GM23338 (cell line): ENCODE data around the gene EEF2.
"Not testable (repeated sequence)": the region's sequence is repeated elsewhere in the genome, so short reads cannot be mapped to it uniquely, and the experiment has no call there.

Experiments
- CREB1 ChIP-seq: fragments of 250-450 bp; sonication (Bioruptor Pico); IDR thresholded peaks from 2 replicates; pipeline ENCODE4 v1.5.0; 2020; ENCODE audit warnings: low read depth, mild to moderate bottlenecking, moderate library complexity
- EZH2 ChIP-seq: fragments of 200-600 bp; sonication (generic); IDR thresholded peaks from one replicate; pipeline ENCODE4 v1.8.0; 2017; ENCODE audit warnings: antibody characterized with exemption, mild to moderate bottlenecking, low read depth; ENCODE audit not compliant: unreplicated experiment
- EZH2phosphoT487 ChIP-seq: fragments of 200-600 bp; sonication (generic); IDR thresholded peaks from one replicate; pipeline ENCODE4 v1.8.1; 2018; ENCODE audit warnings: antibody characterized with exemption; ENCODE audit not compliant: unreplicated experiment
- JUNB ChIP-seq: IDR thresholded peaks from one replicate; pipeline ENCODE4 v1.6.1; 2016; ENCODE audit warnings: antibody characterized with exemption; ENCODE audit not compliant: unreplicated experiment
- NANOG ChIP-seq: IDR thresholded peaks from 2 replicates; pipeline ENCODE4 v1.6.1; 2016; ENCODE audit warnings: antibody characterized with exemption, borderline replicate concordance
- POLR2AphosphoS5 ChIP-seq: IDR thresholded peaks from 2 replicates; pipeline ENCODE4 v1.6.1; 2016; ENCODE audit warnings: antibody characterized with exemption, low read depth
- STAT1 ChIP-seq: IDR thresholded peaks from one replicate; pipeline ENCODE4 v1.6.1; 2016; ENCODE audit warnings: antibody characterized with exemption; ENCODE audit not compliant: unreplicated experiment
- ZNF114 ChIP-seq: fragments of 250-450 bp; sonication (Bioruptor Pico); IDR thresholded peaks from 2 replicates; pipeline ENCODE4 v1.5.0; 2020; ENCODE audit warnings: mild to moderate bottlenecking, moderate library complexity
- ZNF331 ChIP-seq: fragments of 250-450 bp; sonication (Bioruptor Pico); IDR thresholded peaks from 2 replicates; pipeline ENCODE4 v1.5.0; 2020; ENCODE audit warnings: low read depth, mild to moderate bottlenecking, moderate library complexity
- TF ChIP-seq, protein P1 (sequence below), 2 experiments: fragments of 200-600 bp in 1 of 2; sonication (generic) in 1 of 2; conservative IDR thresholded peaks; 2 replicates each; pipeline versions ENCODE4 v1.5.1 to v1.6.1; 2016 to 2017; ENCODE audit warnings: antibody characterized with exemption in 2 of 2, low read depth in 2 of 2, mild to moderate bottlenecking in 2 of 2, moderate library complexity in 1 of 2
- TF ChIP-seq, protein P2 (sequence below): IDR thresholded peaks from one replicate; pipeline ENCODE4 v1.6.1; 2018; ENCODE audit warnings: antibody characterized with exemption; ENCODE audit not compliant: unreplicated experiment
- TF ChIP-seq, protein P3 (sequence below): IDR thresholded peaks from 2 replicates; pipeline ENCODE4 v1.6.1; 2016; ENCODE audit warnings: antibody characterized with exemption
- TF ChIP-seq, protein P4 (sequence below): fragments of 250-450 bp; sonication (Bioruptor Pico); IDR thresholded peaks from 2 replicates; pipeline ENCODE4 v1.5.0; 2020; ENCODE audit warnings: mild to moderate bottlenecking, moderate library complexity

DNA sequence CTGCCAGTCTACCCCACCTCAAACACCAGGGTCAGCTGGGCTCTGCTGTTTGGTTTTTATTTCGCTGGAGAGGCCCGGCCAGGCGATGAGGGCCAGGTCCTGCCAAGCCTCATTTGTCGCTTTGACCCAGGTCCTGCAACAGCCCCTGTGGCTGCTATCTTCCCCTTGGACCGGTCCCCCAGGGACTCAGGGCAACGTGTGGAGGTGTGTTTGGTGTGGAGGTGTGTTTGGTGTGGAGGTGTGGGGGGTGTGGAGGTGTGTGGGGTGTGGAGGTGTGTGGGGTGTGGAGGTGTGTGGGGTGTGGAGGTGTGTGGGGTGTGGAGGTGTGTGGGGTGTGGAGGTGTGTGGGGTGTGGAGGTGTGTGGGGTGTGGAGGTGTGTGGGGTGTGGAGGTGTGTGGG lies 26.2 kb upstream of the EEF2 start:
- not testable (repeated sequence) for TF ChIP-seq POLR2AphosphoS5; CREB1 (CRISPR knock-in tag); EZH2; ZNF331 (CRISPR knock-in tag); EZH2phosphoT487; JUNB; ZNF114; NANOG; STAT1
- TF ChIP-seq, protein P1, sequence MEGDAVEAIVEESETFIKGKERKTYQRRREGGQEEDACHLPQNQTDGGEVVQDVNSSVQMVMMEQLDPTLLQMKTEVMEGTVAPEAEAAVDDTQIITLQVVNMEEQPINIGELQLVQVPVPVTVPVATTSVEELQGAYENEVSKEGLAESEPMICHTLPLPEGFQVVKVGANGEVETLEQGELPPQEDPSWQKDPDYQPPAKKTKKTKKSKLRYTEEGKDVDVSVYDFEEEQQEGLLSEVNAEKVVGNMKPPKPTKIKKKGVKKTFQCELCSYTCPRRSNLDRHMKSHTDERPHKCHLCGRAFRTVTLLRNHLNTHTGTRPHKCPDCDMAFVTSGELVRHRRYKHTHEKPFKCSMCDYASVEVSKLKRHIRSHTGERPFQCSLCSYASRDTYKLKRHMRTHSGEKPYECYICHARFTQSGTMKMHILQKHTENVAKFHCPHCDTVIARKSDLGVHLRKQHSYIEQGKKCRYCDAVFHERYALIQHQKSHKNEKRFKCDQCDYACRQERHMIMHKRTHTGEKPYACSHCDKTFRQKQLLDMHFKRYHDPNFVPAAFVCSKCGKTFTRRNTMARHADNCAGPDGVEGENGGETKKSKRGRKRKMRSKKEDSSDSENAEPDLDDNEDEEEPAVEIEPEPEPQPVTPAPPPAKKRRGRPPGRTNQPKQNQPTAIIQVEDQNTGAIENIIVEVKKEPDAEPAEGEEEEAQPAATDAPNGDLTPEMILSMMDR (conservative IDR thresholded peaks at IDR 0.05; ENCODE audit: low read depth in 2 of 2), result not testable (repeated sequence)
- TF ChIP-seq, protein P2, sequence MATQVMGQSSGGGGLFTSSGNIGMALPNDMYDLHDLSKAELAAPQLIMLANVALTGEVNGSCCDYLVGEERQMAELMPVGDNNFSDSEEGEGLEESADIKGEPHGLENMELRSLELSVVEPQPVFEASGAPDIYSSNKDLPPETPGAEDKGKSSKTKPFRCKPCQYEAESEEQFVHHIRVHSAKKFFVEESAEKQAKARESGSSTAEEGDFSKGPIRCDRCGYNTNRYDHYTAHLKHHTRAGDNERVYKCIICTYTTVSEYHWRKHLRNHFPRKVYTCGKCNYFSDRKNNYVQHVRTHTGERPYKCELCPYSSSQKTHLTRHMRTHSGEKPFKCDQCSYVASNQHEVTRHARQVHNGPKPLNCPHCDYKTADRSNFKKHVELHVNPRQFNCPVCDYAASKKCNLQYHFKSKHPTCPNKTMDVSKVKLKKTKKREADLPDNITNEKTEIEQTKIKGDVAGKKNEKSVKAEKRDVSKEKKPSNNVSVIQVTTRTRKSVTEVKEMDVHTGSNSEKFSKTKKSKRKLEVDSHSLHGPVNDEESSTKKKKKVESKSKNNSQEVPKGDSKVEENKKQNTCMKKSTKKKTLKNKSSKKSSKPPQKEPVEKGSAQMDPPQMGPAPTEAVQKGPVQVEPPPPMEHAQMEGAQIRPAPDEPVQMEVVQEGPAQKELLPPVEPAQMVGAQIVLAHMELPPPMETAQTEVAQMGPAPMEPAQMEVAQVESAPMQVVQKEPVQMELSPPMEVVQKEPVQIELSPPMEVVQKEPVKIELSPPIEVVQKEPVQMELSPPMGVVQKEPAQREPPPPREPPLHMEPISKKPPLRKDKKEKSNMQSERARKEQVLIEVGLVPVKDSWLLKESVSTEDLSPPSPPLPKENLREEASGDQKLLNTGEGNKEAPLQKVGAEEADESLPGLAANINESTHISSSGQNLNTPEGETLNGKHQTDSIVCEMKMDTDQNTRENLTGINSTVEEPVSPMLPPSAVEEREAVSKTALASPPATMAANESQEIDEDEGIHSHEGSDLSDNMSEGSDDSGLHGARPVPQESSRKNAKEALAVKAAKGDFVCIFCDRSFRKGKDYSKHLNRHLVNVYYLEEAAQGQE, result not testable (repeated sequence)
- TF ChIP-seq, protein P3, sequence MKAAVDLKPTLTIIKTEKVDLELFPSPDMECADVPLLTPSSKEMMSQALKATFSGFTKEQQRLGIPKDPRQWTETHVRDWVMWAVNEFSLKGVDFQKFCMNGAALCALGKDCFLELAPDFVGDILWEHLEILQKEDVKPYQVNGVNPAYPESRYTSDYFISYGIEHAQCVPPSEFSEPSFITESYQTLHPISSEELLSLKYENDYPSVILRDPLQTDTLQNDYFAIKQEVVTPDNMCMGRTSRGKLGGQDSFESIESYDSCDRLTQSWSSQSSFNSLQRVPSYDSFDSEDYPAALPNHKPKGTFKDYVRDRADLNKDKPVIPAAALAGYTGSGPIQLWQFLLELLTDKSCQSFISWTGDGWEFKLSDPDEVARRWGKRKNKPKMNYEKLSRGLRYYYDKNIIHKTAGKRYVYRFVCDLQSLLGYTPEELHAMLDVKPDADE, result not testable (repeated sequence)
- TF ChIP-seq, protein P4, sequence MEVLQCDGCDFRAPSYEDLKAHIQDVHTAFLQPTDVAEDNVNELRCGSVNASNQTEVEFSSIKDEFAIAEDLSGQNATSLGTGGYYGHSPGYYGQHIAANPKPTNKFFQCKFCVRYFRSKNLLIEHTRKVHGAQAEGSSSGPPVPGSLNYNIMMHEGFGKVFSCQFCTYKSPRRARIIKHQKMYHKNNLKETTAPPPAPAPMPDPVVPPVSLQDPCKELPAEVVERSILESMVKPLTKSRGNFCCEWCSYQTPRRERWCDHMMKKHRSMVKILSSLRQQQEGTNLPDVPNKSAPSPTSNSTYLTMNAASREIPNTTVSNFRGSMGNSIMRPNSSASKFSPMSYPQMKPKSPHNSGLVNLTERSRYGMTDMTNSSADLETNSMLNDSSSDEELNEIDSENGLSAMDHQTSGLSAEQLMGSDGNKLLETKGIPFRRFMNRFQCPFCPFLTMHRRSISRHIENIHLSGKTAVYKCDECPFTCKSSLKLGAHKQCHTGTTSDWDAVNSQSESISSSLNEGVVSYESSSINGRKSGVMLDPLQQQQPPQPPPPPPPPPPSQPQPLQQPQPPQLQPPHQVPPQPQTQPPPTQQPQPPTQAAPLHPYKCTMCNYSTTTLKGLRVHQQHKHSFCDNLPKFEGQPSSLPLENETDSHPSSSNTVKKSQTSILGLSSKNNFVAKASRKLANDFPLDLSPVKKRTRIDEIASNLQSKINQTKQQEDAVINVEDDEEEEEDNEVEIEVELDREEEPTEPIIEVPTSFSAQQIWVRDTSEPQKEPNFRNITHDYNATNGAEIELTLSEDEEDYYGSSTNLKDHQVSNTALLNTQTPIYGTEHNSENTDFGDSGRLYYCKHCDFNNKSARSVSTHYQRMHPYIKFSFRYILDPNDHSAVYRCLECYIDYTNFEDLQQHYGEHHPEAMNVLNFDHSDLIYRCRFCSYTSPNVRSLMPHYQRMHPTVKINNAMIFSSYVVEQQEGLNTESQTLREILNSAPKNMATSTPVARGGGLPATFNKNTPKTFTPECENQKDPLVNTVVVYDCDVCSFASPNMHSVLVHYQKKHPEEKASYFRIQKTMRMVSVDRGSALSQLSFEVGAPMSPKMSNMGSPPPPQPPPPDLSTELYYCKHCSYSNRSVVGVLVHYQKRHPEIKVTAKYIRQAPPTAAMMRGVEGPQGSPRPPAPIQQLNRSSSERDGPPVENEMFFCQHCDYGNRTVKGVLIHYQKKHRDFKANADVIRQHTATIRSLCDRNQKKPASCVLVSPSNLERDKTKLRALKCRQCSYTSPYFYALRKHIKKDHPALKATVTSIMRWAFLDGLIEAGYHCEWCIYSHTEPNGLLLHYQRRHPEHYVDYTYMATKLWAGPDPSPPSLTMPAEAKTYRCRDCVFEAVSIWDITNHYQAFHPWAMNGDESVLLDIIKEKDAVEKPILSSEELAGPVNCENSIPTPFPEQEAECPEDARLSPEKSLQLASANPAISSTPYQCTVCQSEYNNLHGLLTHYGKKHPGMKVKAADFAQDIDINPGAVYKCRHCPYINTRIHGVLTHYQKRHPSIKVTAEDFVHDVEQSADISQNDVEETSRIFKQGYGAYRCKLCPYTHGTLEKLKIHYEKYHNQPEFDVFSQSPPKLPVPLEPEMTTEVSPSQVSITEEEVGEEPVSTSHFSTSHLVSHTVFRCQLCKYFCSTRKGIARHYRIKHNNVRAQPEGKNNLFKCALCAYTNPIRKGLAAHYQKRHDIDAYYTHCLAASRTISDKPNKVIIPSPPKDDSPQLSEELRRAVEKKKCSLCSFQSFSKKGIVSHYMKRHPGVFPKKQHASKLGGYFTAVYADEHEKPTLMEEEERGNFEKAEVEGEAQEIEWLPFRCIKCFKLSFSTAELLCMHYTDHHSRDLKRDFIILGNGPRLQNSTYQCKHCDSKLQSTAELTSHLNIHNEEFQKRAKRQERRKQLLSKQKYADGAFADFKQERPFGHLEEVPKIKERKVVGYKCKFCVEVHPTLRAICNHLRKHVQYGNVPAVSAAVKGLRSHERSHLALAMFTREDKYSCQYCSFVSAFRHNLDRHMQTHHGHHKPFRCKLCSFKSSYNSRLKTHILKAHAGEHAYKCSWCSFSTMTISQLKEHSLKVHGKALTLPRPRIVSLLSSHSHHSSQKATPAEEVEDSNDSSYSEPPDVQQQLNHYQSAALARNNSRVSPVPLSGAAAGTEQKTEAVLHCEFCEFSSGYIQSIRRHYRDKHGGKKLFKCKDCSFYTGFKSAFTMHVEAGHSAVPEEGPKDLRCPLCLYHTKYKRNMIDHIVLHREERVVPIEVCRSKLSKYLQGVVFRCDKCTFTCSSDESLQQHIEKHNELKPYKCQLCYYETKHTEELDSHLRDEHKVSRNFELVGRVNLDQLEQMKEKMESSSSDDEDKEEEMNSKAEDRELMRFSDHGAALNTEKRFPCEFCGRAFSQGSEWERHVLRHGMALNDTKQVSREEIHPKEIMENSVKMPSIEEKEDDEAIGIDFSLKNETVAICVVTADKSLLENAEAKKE (CRISPR knock-in tag), result not testable (repeated sequence)
